HEK293T (cell line): ENCODE data around the gene BRMS1L.

ENCODE experiments used
- ARNT ChIP-seq: fragments of 450-650 bp; IDR thresholded peaks from 2 replicates; pipeline ENCODE4 v1.6.1; 2017; ENCODE audit warnings: mild to moderate bottlenecking
- BHLHE40 ChIP-seq: fragments of 450-650 bp; IDR thresholded peaks from 2 replicates; pipeline ENCODE4 v1.6.1; 2016; ENCODE audit warnings: mild to moderate bottlenecking, moderate library complexity, borderline replicate concordance
- FOXA1 ChIP-seq: fragments of 450-650 bp; IDR thresholded peaks from 2 replicates; pipeline ENCODE4 v1.6.1; 2016; ENCODE audit warnings: mild to moderate bottlenecking
- FOXK2 ChIP-seq: fragments of 450-650 bp; IDR thresholded peaks from 2 replicates; pipeline ENCODE4 v1.6.1; 2016; ENCODE audit warnings: mild to moderate bottlenecking
- FOXM1 ChIP-seq: fragments of 450-650 bp; IDR thresholded peaks from 2 replicates; pipeline ENCODE4 v1.6.1; 2017; ENCODE audit warnings: mild to moderate bottlenecking, borderline replicate concordance
- L3MBTL2 ChIP-seq: fragments of 450-650 bp; conservative IDR thresholded peaks from 2 replicates; pipeline ENCODE4 v1.6.1; 2016; ENCODE audit warnings: mild to moderate bottlenecking
- LEF1 ChIP-seq: fragments of 450-650 bp; IDR thresholded peaks from 2 replicates; pipeline ENCODE4 v1.6.1; 2017; ENCODE audit warnings: mild to moderate bottlenecking, borderline replicate concordance
- NFRKB ChIP-seq: fragments of 450-650 bp; IDR thresholded peaks from 2 replicates; pipeline ENCODE4 v1.6.1; 2016; ENCODE audit warnings: mild to moderate bottlenecking, moderate library complexity
- SP1 ChIP-seq: fragments of 450-650 bp; IDR thresholded peaks from 2 replicates; pipeline ENCODE4 v1.6.1; 2017
- TARDBP ChIP-seq: fragments of 450-650 bp; IDR thresholded peaks from 2 replicates; pipeline ENCODE4 v1.6.1; 2016
- ZNF384 ChIP-seq: fragments of 450-650 bp; IDR thresholded peaks from 2 replicates; pipeline ENCODE4 v1.6.1; 2016
- TF ChIP-seq, protein P1 (sequence below): fragments of 450-650 bp; IDR thresholded peaks from 2 replicates; pipeline ENCODE4 v1.6.1; 2016

GRCh38 chr14:35897616-35898111 is 71.5 kb downstream of the BRMS1L start:
- TF ChIP-seq SP1 (no peak), L3MBTL2 (no peak), FOXK2 (no peak), FOXA1 (no peak), TARDBP (no peak), ARNT (no peak), BHLHE40 (no peak), FOXM1 (no peak), ZNF384 (no peak), NFRKB (no peak), LEF1 (no peak)
- TF ChIP-seq, protein P1, sequence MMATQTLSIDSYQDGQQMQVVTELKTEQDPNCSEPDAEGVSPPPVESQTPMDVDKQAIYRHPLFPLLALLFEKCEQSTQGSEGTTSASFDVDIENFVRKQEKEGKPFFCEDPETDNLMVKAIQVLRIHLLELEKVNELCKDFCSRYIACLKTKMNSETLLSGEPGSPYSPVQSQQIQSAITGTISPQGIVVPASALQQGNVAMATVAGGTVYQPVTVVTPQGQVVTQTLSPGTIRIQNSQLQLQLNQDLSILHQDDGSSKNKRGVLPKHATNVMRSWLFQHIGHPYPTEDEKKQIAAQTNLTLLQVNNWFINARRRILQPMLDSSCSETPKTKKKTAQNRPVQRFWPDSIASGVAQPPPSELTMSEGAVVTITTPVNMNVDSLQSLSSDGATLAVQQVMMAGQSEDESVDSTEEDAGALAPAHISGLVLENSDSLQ, result no peak
